Measurements from ENCODE around the gene NCOA3.

The NCOA3 gene

DNA sequence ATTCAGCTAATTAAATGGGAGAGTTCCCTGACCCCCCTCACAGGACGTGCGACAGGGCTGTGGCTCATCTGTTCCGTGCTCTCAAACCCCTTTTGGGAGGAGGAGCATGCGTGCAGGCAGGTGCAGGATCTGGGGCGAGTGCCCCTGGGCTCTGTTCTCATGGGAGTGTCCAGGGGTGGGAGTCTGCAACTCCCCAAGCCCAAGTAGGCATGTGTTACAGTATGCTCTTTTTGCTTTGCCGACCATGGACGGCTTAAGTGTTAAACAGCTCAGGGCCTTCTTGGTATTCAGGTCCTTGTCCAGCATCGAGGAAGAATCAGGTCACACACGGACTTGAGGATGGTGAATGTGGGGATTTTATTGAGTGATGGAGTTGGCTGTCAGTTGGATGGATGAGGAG lies 101.6 kb downstream of the NCOA3 start:
- no peak for TF ChIP-seq CTCF (IDR thresholded peaks at IDR 0.05; ENCODE audit: control insufficient read depth, insufficient read depth, low read depth, low read length, missing control alignments)
- DNase-seq (ENCODE audit: low read depth) = no peak
- no peak overlapping the region for H3K4me3 ChIP-seq (ENCODE audit: control insufficient read depth, low read depth, low read length)

DNA sequence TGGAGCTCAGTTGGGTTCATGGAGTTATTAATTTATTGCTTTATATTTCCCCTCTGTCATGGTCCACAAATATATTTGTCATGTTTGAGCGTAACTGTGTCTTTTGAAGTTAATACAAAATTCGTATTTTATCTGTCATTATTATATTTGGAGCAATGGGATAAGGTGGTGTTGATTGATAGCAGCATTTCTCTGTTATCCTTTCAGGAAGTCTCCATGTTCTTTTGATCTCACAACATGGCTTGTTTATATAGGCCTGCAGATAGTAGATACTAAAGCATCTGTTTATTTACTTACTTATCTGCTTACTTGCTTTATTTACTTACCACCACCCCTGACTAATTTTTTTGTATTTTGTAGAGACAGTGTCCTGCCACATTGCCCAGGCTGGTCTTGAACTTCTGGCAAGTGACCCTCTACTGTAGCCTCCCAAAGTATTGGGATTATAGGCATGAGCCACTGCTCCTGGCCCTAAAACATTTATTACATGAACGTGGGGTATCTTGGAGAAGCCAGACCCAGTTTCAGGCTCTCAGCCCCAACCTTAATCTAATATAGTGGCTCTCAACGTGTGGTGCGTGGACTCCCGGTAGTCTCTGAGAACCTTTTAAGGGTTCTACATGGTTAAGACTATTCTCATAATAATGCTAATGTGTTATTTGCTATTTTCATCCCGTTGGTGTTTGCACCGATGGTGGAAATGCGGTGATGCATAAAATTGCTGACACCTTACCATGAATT lies 104.2 kb downstream of the NCOA3 start:
- H3K4me3 ChIP-seq (ENCODE audit: control insufficient read depth, low read depth, low read length) = no peak overlapping the region
- DNase-seq (ENCODE audit: low read depth) = no peak
- TF ChIP-seq CTCF (IDR thresholded peaks at IDR 0.05; ENCODE audit: control insufficient read depth, insufficient read depth, low read depth, low read length, missing control alignments) = no peak

DNA sequence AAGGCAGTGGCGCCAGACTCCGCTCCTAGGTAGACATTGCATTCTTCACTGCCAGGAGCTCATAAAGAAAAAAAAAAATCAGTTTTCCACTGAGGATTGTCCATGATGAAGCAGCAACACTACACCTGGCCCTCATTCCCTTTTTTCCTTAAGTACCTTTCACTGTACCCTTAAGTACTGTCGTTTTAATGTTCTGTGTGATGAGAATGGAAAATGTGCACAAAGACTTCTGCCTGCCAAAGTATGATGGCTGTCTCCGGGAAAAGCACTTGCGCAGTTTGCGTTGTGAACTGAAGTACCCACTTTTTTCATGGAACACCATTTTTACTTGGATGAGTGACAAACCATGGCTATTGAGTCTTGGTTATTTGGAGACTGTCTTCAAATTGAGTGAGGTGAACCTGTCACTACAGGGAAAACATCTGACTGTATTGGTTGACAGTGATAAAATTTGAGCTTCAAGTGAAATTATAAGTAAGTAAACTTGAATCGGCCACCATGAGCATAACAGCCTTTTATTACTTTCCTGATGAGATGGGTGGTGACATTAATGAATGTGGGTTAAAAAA lies 104.8 kb downstream of the NCOA3 start:
- no peak overlapping the region for H3K4me3 ChIP-seq (ENCODE audit: control insufficient read depth, low read depth, low read length)
- TF ChIP-seq CTCF (IDR thresholded peaks at IDR 0.05; ENCODE audit: control insufficient read depth, insufficient read depth, low read depth, low read length, missing control alignments) = no peak
- DNase-seq (ENCODE audit: low read depth) = no peak

DNA sequence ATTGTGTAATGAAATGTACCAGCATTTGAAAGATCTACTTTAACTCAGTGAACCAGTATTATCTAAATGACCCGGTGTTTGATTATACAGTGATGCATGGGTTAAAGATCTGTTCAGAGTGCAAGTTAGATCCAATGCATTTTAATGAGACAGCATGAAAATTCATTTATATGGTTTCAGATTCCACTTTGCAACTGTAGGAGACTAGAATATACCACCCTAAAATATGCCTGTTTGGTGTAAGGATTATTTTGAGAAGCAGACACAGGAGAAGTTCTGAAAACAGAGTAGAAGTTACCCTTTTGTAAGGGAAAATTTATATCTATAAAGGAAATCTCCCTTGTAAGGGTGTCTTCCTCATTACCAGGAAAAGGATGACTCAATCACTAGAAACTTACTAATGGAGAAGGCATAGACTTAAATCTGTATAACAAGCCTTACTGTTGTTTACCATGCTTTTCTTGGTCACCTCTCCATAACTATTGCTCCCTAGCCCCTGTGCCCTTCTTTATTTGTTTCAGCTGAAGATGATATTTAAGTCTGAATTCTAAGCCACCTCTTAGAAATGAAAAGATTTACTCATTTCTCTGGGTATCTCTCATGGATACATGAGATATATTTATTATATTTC lies 105.4 kb downstream of the NCOA3 start:
- DNase-seq (ENCODE audit: low read depth) = no peak
- TF ChIP-seq CTCF (IDR thresholded peaks at IDR 0.05; ENCODE audit: control insufficient read depth, insufficient read depth, low read depth, low read length, missing control alignments) = no peak
- H3K4me3 ChIP-seq (ENCODE audit: control insufficient read depth, low read depth, low read length) = no peak overlapping the region

GRCh38 chr20:47609001-47609400 lies 107.3 kb downstream of the NCOA3 start:
- TF ChIP-seq CTCF (IDR thresholded peaks at IDR 0.05; ENCODE audit: control insufficient read depth, insufficient read depth, low read depth, low read length, missing control alignments) = no peak
- no peak overlapping the region for H3K4me3 ChIP-seq (ENCODE audit: control insufficient read depth, low read depth, low read length)
- DNase-seq (ENCODE audit: low read depth) = no peak

DNA sequence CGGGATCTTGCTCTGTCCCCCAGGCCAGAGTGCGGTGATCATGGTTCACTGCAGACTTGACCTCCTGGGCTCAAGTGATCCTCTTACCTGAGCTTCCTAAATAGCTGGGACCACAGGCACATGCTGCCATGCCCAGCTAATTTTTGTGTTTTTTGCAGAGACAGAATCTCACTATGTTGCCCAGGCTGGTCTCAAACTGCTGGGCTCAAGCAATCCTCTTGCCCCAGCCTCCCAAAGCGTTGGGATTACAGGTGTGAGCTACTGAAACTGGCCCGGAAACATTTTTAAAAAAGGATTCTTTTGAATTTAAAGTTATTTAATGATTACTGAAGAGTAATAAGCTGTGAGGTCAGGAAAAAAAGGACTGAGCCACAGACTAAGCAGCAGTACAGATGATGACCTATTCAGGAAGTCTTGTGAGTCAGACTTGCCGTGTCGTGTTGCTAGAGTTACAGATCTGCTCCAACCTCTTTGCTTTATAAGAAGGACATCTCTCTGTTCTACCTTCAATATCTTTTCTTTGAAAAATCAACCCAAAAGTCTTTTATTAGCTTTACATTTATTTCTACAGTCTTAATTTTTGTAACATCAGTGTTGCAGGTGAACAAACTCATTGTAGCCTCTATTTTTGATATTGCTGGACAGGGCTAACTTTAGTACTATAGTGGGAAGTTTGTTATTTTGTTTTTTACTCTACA lies 108.7 kb downstream of the NCOA3 start:
- no peak for TF ChIP-seq CTCF (IDR thresholded peaks at IDR 0.05; ENCODE audit: control insufficient read depth, insufficient read depth, low read depth, low read length, missing control alignments)
- peak; percentile 47 for DNase-seq (ENCODE audit: low read depth)
- H3K4me3 ChIP-seq (ENCODE audit: control insufficient read depth, low read depth, low read length) = no peak overlapping the region
